Body of pancreas (tissue), 4 donors: ENCODE data around the gene MROH9. TPM values are rescaled to one million over a fixed set of nuclear protein-coding genes. Genes with fewer than 3 reads are reported as not detected.
"Not testable (repeated sequence)": the region's sequence is repeated elsewhere in the genome, so short reads cannot be mapped to it uniquely, and the experiment has no call there.

ENCODE experiments used
- ATAC-seq: fragments of 150-250 bp; one replicate; pipeline ENCODE4 v1.9.1; 2016
- DNase-seq, 4 donors: peaks; one replicate each; pipeline ENCODE4 v3.0.0-alpha.2; 2019
- H3K27ac ChIP-seq, 4 donors: fragments of 200-600 bp; sonication (generic); 1 replicate in 3 of 4; 2 replicates in 1 of 4; pipeline versions ENCODE4 v1.5.1 to v1.6.1; 2016 to 2019; ENCODE audit warnings: mild to moderate bottlenecking in 1 of 4, mixed read lengths in 1 of 4, moderate library complexity in 1 of 4
- H3K27me3 ChIP-seq, 2 donors: fragments of 200-600 bp; sonication (generic); one replicate each; pipeline ENCODE4 v1.6.0; 2016; ENCODE audit warnings: mild to moderate bottlenecking in 1 of 2
- H3K36me3 ChIP-seq, 2 donors: fragments of 200-600 bp; sonication (generic); replicated peaks in 1 of 2; 2 replicates each; pipeline ENCODE4 v1.5.1; 2016; ENCODE audit warnings: low read depth in 2 of 2; ENCODE audit not compliant: insufficient read depth in 1 of 2
- H3K4me1 ChIP-seq: fragments of 200-600 bp; sonication (generic); one replicate; pipeline ENCODE4 v1.6.0; 2016
- H3K4me3 ChIP-seq, 2 donors: fragments of 200-600 bp; sonication (generic); 1 replicate in 1 of 2; 2 replicates in 1 of 2; pipeline ENCODE4 v1.5.1; 2016 to 2019
- H3K9me3 ChIP-seq, 3 donors: fragments of 200-600 bp; sonication (generic); 1 replicate in 2 of 3; 2 replicates in 1 of 3; pipeline ENCODE4 v1.5.1; 2016
- CTCF ChIP-seq, 7 experiments: fragments of 450-650 bp in 4 of 7; fragments of 200-600 bp in 3 of 7; sonication (generic) in 3 of 7; IDR thresholded peaks; one replicate each; pipeline ENCODE4 v1.5.1; 2016 to 2019; ENCODE audit warnings: antibody characterized with exemption in 7 of 7
- POLR2A ChIP-seq, 3 donors: fragments of 450-650 bp; IDR thresholded peaks; one replicate each; pipeline ENCODE4 v1.6.1; 2016; ENCODE audit warnings: antibody characterized with exemption in 3 of 3, mild to moderate bottlenecking in 2 of 3
- WGBS, 2 donors: methylation state at CpG; one replicate each; pipeline ENCODE4 v1.1.5; 2017; 5-methylcytosine and 5-hydroxymethylcytosine counted together
- intact Hi-C: fragments of 100-400 bp; cut with DNase I; formaldehyde crosslinking; loops from one replicate; pipeline ENCODE4 v1.15.1; 2023
- total RNA-seq, 2 donors: library from RNA; depleted of rRNA; stranded (reverse); fragments of >200 nt; gene quantifications; one replicate each; pipeline ENCODE4 v1.1.0, GENCODE V29; 2016

The MROH9 gene
- total RNA-seq, 2 donors from 2014 or later = not detected

- DNase-seq (no peak), ATAC-seq (no peak)
- Histone ChIP-seq H3K27ac (no peak overlapping the region), H3K4me3 (no peak overlapping the region), H3K27me3 (no peaks in the 10 kb centered on the region), H3K4me1 (no peaks in the 10 kb centered on the region), H3K36me3 (no peaks in the 10 kb centered on the region), H3K9me3 (no peaks in the 10 kb centered on the region)
- intact Hi-C loops = no loop called here
- 48 to 53% methylated on average over 2 of the region's 2 CpGs for WGBS, 2 donors
- TF ChIP-seq CTCF (IDR thresholded peaks at IDR 0.05) = no peak
- TF ChIP-seq POLR2A (IDR thresholded peaks at IDR 0.05) = no peak
These were observed 41.6 kb upstream of the MROH9 start for GRCh38 chr1:170893655-170894297.

GRCh38 chr1:170903961-170904360, 31.4 kb upstream of the MROH9 start:
- DNase-seq (no peak), ATAC-seq (no peak)
- 50 to 61% methylated on average over 1 of the region's 1 CpG for WGBS, 2 donors
- no peaks in the 10 kb centered on the region for H3K27me3 ChIP-seq
- no peak for TF ChIP-seq CTCF (IDR thresholded peaks at IDR 0.05)
- TF ChIP-seq POLR2A (IDR thresholded peaks at IDR 0.05) = no peak
- intact Hi-C loops = no loop called here
- H3K4me3 ChIP-seq = no peak overlapping the region
- H3K9me3 ChIP-seq = no peaks in the 10 kb centered on the region
- H3K4me1 ChIP-seq = no peaks in the 10 kb centered on the region
- no peaks in the 10 kb centered on the region for H3K36me3 ChIP-seq
- no peak overlapping the region for H3K27ac ChIP-seq

- intact Hi-C loops = no loop called here
- TF ChIP-seq CTCF (IDR thresholded peaks at IDR 0.05) (no peak), POLR2A (IDR thresholded peaks at IDR 0.05) (no peak)
- no peak overlapping the region for H3K27ac ChIP-seq
- H3K4me1 ChIP-seq = no peaks in the 10 kb centered on the region
- ATAC-seq (no peak), DNase-seq (no peak)
- no peaks in the 10 kb centered on the region for H3K9me3 ChIP-seq
- 32 to 68% methylated on average over 1 of the region's 1 CpG for WGBS, 2 donors
- H3K36me3 ChIP-seq = no peaks in the 10 kb centered on the region
- no peak overlapping the region for H3K4me3 ChIP-seq
- H3K27me3 ChIP-seq = no peaks in the 10 kb centered on the region
These were observed 26.4 kb upstream of the MROH9 start for GRCh38 chr1:170908942-170909341.

- Histone ChIP-seq H3K4me3 (no peak overlapping the region), H3K9me3 (no peaks in the 10 kb centered on the region), H3K27me3 (no peaks in the 10 kb centered on the region), H3K4me1 (no peaks in the 10 kb centered on the region), H3K27ac (no peak overlapping the region), H3K36me3 (no peaks in the 10 kb centered on the region)
- ATAC-seq (no peak), DNase-seq (no peak)
- intact Hi-C loops = no loop called here
- no peak for TF ChIP-seq CTCF (IDR thresholded peaks at IDR 0.05)
- TF ChIP-seq POLR2A (IDR thresholded peaks at IDR 0.05) = no peak
These were observed 25.1 kb upstream of the MROH9 start for GRCh38 chr1:170910273-170910672.

GRCh38 chr1:170917373-170917772, 18.0 kb upstream of the MROH9 start:
- peaks cover 0 to 12% (median 0%) of the 10 kb centered on the region in 3 donors for H3K9me3 ChIP-seq
- DNase-seq (no peak), ATAC-seq (no peak)
- no peak overlapping the region for H3K27ac ChIP-seq
- H3K27me3 ChIP-seq = no peaks in the 10 kb centered on the region
- no peak for TF ChIP-seq POLR2A (IDR thresholded peaks at IDR 0.05)
- TF ChIP-seq CTCF (IDR thresholded peaks at IDR 0.05) = no peak
- no peak overlapping the region for H3K4me3 ChIP-seq
- 36 to 55% methylated on average over 3 of the region's 3 CpGs for WGBS, 2 donors
- H3K36me3 ChIP-seq = no peaks in the 10 kb centered on the region
- intact Hi-C loops = no loop called here
- no peaks in the 10 kb centered on the region for H3K4me1 ChIP-seq

- H3K9me3 ChIP-seq = peaks cover 0 to 12% (median 0%) of the 10 kb centered on the region in 3 donors
- ATAC-seq, H3K27me3 ChIP-seq, H3K36me3 ChIP-seq, H3K27ac ChIP-seq, DNase-seq, H3K4me3 ChIP-seq, H3K4me1 ChIP-seq, intact Hi-C loops: not testable (repeated sequence)
- 23 to 29% methylated on average over 1 of the region's 1 CpG for WGBS, 2 donors
These were observed 10.7 kb upstream of the MROH9 start for GRCh38 chr1:170924656-170925055.
